ENCODE measurements around the gene ABLIM1.

Gene ABLIM1

GRCh38 chr10:114688786-114689185 lies 30.7 kb upstream of the ABLIM1 start:
- POLR2A ChIA-PET: no interaction called here
- CTCF ChIA-PET: interaction anchor here (0.7 kb wide), 1 partner anchor 24 kb away, joined by 3 read pairs; no protein-coding TSS in a partner anchor
- Histone ChIP-seq H3K27ac (ENCODE audit: extremely low read depth, low read depth, low read length) (no peak overlapping the region), H3K4me3 (ENCODE audit: low read depth, low read length) (no peak overlapping the region), H3K36me3 (ENCODE audit: control insufficient read depth in 2 of 2, insufficient read depth in 1 of 2, low read length in 2 of 2) (no peaks in the 10 kb centered on the region), H3K4me1 (ENCODE audit: control insufficient read depth, insufficient read depth, low read length) (peaks cover 38% of the 10 kb centered on the region), H3K9me3 (ENCODE audit: control insufficient read depth, insufficient read depth, low read depth, low read length) (no peaks in the 10 kb centered on the region)
- TF ChIP-seq ZNF132 (tag by site-specific recombination; IDR thresholded peaks at IDR 0.05; ENCODE audit: borderline replicate concordance) (no peak), ZNF785 (tag by site-specific recombination; IDR thresholded peaks at IDR 0.05) (no peak)

GRCh38 chr10:114687459-114687858 lies 29.4 kb upstream of the ABLIM1 start:
- ChIA-PET POLR2A (no interaction called here), CTCF (interaction anchor here (0.6 to 1.2 kb wide), 4 partner anchors 135 to 250 kb away, joined by 3 to 4 read pairs (median 3); no protein-coding TSS in a partner anchor)
- H3K36me3 ChIP-seq (ENCODE audit: control insufficient read depth in 2 of 2, insufficient read depth in 1 of 2, low read length in 2 of 2): no peaks in the 10 kb centered on the region
- H3K4me1 ChIP-seq (ENCODE audit: control insufficient read depth, insufficient read depth, low read length): peaks cover 51% of the 10 kb centered on the region
- no peak for TF ChIP-seq ZBTB6 (tag by site-specific recombination; IDR thresholded peaks at IDR 0.05)
- TF ChIP-seq ZBTB20 (tag by site-specific recombination; IDR thresholded peaks at IDR 0.05): no peak
- peak; percentile 24; the same call in 1 of the 2 replicates for TF ChIP-seq PRDM6 (tag by site-specific recombination; IDR thresholded peaks at IDR 0.05)
- no peak for TF ChIP-seq ZNF324 (tag by site-specific recombination; IDR thresholded peaks at IDR 0.05)
- no peak for TF ChIP-seq ZFP3 (tag by site-specific recombination; IDR thresholded peaks at IDR 0.05; ENCODE audit: low read depth)
- peak; percentile 59 for TF ChIP-seq SP7 (tag by site-specific recombination; IDR thresholded peaks at IDR 0.05)
- 0 out of 2 replicates have a peak, but pooled peaks have one; percentile 17 for TF ChIP-seq ZXDB (tag by site-specific recombination; IDR thresholded peaks at IDR 0.05)
- TF ChIP-seq ZNF518A (tag by site-specific recombination; conservative IDR thresholded peaks at IDR 0.05; ENCODE audit: low read depth): no peak
- no peak overlapping the region for H3K4me3 ChIP-seq (ENCODE audit: low read depth, low read length)
- H3K9me3 ChIP-seq (ENCODE audit: control insufficient read depth, insufficient read depth, low read depth, low read length): no peaks in the 10 kb centered on the region
- peak overlapping the region; percentile 25; the same call in 1 of the 2 replicates for H3K27ac ChIP-seq (ENCODE audit: extremely low read depth, low read depth, low read length)

- no peak overlapping the region for H3K4me3 ChIP-seq (ENCODE audit: low read depth, low read length)
- no peak overlapping the region for H3K27ac ChIP-seq (ENCODE audit: extremely low read depth, low read depth, low read length)
- ChIA-PET POLR2A (interaction anchor here (0.5 kb wide), 1 partner anchor 18 kb away, joined by 3 read pairs; no protein-coding TSS in a partner anchor), CTCF (interaction anchor here (0.6 to 1.4 kb wide), 2 partner anchors 134 to 251 kb away, joined by 3 to 4 read pairs; no protein-coding TSS in a partner anchor)
- no peaks in the 10 kb centered on the region for H3K36me3 ChIP-seq (ENCODE audit: control insufficient read depth in 2 of 2, insufficient read depth in 1 of 2, low read length in 2 of 2)
- peaks cover 56% of the 10 kb centered on the region for H3K4me1 ChIP-seq (ENCODE audit: control insufficient read depth, insufficient read depth, low read length)
- H3K9me3 ChIP-seq (ENCODE audit: control insufficient read depth, insufficient read depth, low read depth, low read length): no peaks in the 10 kb centered on the region
- TF ChIP-seq CTCF (tag by site-specific recombination; IDR thresholded peaks at IDR 0.05): no peak
- no peak for TF ChIP-seq EGR2 (tag by site-specific recombination; IDR thresholded peaks at IDR 0.05; ENCODE audit: low read depth)
- no peak for TF ChIP-seq MYNN (tag by site-specific recombination; IDR thresholded peaks at IDR 0.05; ENCODE audit: borderline replicate concordance)
- TF ChIP-seq SP7 (tag by site-specific recombination; IDR thresholded peaks at IDR 0.05): peak; percentile 70
- TF ChIP-seq ZIC2 (tag by site-specific recombination; IDR thresholded peaks at IDR 0.05): no peak
- TF ChIP-seq ZNF202 (tag by site-specific recombination; IDR thresholded peaks at IDR 0.05; ENCODE audit: borderline replicate concordance): no peak
- no peak for TF ChIP-seq ZNF488 (tag by site-specific recombination; IDR thresholded peaks at IDR 0.05)
- TF ChIP-seq WT1 (tag by site-specific recombination; IDR thresholded peaks at IDR 0.05): peak; percentile 69
- 0 out of 2 replicates have a peak, but pooled peaks have one; percentile 18 for TF ChIP-seq GLIS1 (tag by site-specific recombination; IDR thresholded peaks at IDR 0.05)
- TF ChIP-seq ZNF558 (tag by site-specific recombination; IDR thresholded peaks at IDR 0.05): no peak
- TF ChIP-seq SP2 (tag by site-specific recombination; IDR thresholded peaks at IDR 0.05): no peak
- TF ChIP-seq HOXD13 (CRISPR knock-in tag; IDR thresholded peaks at IDR 0.05; ENCODE audit: borderline replicate concordance): no peak
Measured at GRCh38 chr10:114686013-114686412, 27.9 kb upstream of the ABLIM1 start.
